MM.1S (cell line): Measurements from ENCODE around the gene TMEM273.

Source experiments
- DNase-seq: peaks from one replicate; pipeline ENCODE4 v3.0.0-alpha.2; 2015
- H2AFZ ChIP-seq: fragments of 300-600 bp; sonication (generic); 2 replicates; pipeline ENCODE4 v1.6.0; 2016; ENCODE audit warnings: antibody characterized with exemption, low read length
- H3F3A ChIP-seq: fragments of 300-600 bp; sonication (generic); 2 replicates; pipeline ENCODE4 v1.6.1; 2016; ENCODE audit warnings: mild to moderate bottlenecking, antibody characterized with exemption, low read length, moderate library complexity, mixed read lengths; ENCODE audit not compliant: insufficient read depth
- H3K27ac ChIP-seq: fragments of 300-600 bp; sonication (generic); 2 replicates; pipeline ENCODE4 v1.5.1; 2016; ENCODE audit warnings: mild to moderate bottlenecking, low read length
- H3K27me3 ChIP-seq: fragments of 300-600 bp; sonication (generic); replicated peaks from 2 replicates; pipeline ENCODE4 v1.6.0; 2016; ENCODE audit warnings: low read length; ENCODE audit not compliant: insufficient read depth
- H3K36me3 ChIP-seq: fragments of 300-600 bp; sonication (generic); replicated peaks from 2 replicates; pipeline ENCODE4 v1.6.1; 2016; ENCODE audit warnings: mild to moderate bottlenecking, low read length, mixed read lengths; ENCODE audit not compliant: insufficient read depth
- H3K4me1 ChIP-seq: fragments of 300-600 bp; sonication (generic); 2 replicates; pipeline ENCODE4 v1.6.1; 2016; ENCODE audit warnings: low read length, mixed read lengths
- H3K4me2 ChIP-seq: fragments of 300-600 bp; sonication (generic); 2 replicates; pipeline ENCODE4 v1.6.0; 2016; ENCODE audit warnings: low read depth, low read length
- H3K4me3 ChIP-seq: fragments of 300-600 bp; sonication (generic); 2 replicates; pipeline ENCODE4 v1.5.1; 2016; ENCODE audit warnings: low read length, mixed read lengths
- H3K79me2 ChIP-seq: fragments of 300-600 bp; sonication (generic); 2 replicates; pipeline ENCODE4 v1.6.1; 2016; ENCODE audit warnings: mixed run types, low read length, mixed read lengths
- H3K9ac ChIP-seq: fragments of 300-600 bp; sonication (generic); 2 replicates; pipeline ENCODE4 v1.6.1; 2016; ENCODE audit warnings: low read length, mixed read lengths
- H3K9me2 ChIP-seq: fragments of 300-600 bp; sonication (generic); replicated peaks from 2 replicates; pipeline ENCODE4 v1.6.1; 2016; ENCODE audit warnings: mild to moderate bottlenecking, low read length, mixed read lengths; ENCODE audit not compliant: insufficient read depth
- H3K9me3 ChIP-seq: fragments of 300-600 bp; sonication (generic); replicated peaks from 2 replicates; pipeline ENCODE4 v1.6.1; 2016; ENCODE audit warnings: mild to moderate bottlenecking, low read length, mixed read lengths; ENCODE audit not compliant: insufficient read depth
- H4K20me1 ChIP-seq: fragments of 300-600 bp; sonication (generic); 2 replicates; pipeline ENCODE4 v1.6.1; 2016; ENCODE audit warnings: mild to moderate bottlenecking, low read length, moderate library complexity, mixed read lengths; ENCODE audit not compliant: insufficient read depth
- EZH2 ChIP-seq: fragments of 300-600 bp; sonication (generic); optimal IDR thresholded peaks from 2 replicates; pipeline ENCODE3; 2017; ENCODE audit warnings: low read depth, mild to moderate bottlenecking, antibody characterized with exemption, low read length, mixed read lengths
- EZH2phosphoT487 ChIP-seq: fragments of 300-600 bp; sonication (generic); IDR thresholded peaks from 2 replicates; pipeline ENCODE4 v1.6.1; 2018; ENCODE audit warnings: antibody characterized with exemption, low read length
- TF ChIP-seq, protein P1 (sequence below): fragments of 300-600 bp; sonication (generic); IDR thresholded peaks from 2 replicates; pipeline ENCODE4 v1.5.1; 2016; ENCODE audit warnings: antibody characterized with exemption, low read length, mixed read lengths

TMEM273 gene

DNA sequence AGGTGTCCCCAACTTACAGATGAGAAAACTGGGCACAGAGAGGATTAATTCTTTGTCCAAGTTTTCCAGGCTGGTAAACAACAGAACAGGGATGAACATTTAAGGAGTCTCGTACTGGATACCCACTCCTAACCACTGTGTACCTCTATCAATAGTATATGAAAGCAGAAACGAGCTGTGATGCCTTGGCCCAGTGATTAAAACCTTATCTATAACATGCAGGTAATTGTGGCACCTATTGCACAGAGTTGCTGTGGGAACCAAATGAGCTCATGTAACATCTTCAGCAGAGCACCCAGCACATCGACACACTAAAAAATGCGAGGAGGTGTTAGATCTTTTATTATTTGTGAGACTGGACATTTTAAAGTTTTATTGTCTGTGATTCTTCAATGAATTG is 1.6 kb downstream of the TMEM273 start:
- Histone ChIP-seq H3K9ac (no peak overlapping the region), H3K4me1 (peaks cover 25% of the 10 kb centered on the region), H3K27me3 (no peaks in the 10 kb centered on the region), H4K20me1 (no peaks in the 10 kb centered on the region), H2AFZ (no peak overlapping the region), H3K27ac (no peak overlapping the region), H3K36me3 (no peaks in the 10 kb centered on the region), H3K4me3 (no peak overlapping the region), H3F3A (peaks cover 12% of the 10 kb centered on the region), H3K9me3 (no peaks in the 10 kb centered on the region), H3K4me2 (no peak overlapping the region), H3K9me2 (no peaks in the 10 kb centered on the region), H3K79me2 (no peaks in the 10 kb centered on the region)
- no peak for TF ChIP-seq EZH2
- TF ChIP-seq, protein P1, sequence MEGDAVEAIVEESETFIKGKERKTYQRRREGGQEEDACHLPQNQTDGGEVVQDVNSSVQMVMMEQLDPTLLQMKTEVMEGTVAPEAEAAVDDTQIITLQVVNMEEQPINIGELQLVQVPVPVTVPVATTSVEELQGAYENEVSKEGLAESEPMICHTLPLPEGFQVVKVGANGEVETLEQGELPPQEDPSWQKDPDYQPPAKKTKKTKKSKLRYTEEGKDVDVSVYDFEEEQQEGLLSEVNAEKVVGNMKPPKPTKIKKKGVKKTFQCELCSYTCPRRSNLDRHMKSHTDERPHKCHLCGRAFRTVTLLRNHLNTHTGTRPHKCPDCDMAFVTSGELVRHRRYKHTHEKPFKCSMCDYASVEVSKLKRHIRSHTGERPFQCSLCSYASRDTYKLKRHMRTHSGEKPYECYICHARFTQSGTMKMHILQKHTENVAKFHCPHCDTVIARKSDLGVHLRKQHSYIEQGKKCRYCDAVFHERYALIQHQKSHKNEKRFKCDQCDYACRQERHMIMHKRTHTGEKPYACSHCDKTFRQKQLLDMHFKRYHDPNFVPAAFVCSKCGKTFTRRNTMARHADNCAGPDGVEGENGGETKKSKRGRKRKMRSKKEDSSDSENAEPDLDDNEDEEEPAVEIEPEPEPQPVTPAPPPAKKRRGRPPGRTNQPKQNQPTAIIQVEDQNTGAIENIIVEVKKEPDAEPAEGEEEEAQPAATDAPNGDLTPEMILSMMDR = no peak
- no peak for DNase-seq

DNA sequence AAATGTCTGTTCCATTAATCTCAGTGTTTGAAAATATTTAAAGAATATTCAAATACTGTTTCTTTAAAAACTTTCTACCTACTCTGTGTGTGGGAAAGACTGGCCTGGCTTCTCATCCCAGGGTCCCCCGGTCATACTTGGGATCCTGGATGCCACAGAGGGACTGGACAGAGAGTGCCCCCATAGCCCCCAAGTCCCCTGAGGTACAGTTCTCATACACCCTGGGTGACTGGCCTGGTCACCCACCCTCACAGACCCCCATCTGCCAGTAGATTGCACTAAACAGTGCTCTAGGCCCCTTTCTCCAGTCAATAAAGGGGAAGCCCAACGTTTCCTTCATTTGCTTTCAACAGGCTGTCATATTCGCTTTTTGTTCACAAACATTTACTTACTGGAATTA is 3.0 kb downstream of the TMEM273 start:
- H3K36me3 ChIP-seq = no peaks in the 10 kb centered on the region
- H4K20me1 ChIP-seq = no peaks in the 10 kb centered on the region
- no peaks in the 10 kb centered on the region for H3K9me3 ChIP-seq
- peaks cover 17% of the 10 kb centered on the region for H3K4me1 ChIP-seq
- H3K9ac ChIP-seq = no peak overlapping the region
- H3K27ac ChIP-seq = no peak overlapping the region
- H3K79me2 ChIP-seq = no peaks in the 10 kb centered on the region
- H3K4me3 ChIP-seq = no peak overlapping the region
- H3K27me3 ChIP-seq = no peaks in the 10 kb centered on the region
- no peak for TF ChIP-seq EZH2
- TF ChIP-seq, protein P1 = no peak
- no peak for TF ChIP-seq EZH2phosphoT487
- no peak for DNase-seq
- no peaks in the 10 kb centered on the region for H3K9me2 ChIP-seq
- H2AFZ ChIP-seq = no peak overlapping the region
- peaks cover 5% of the 10 kb centered on the region for H3F3A ChIP-seq
- H3K4me2 ChIP-seq = no peak overlapping the region

DNA sequence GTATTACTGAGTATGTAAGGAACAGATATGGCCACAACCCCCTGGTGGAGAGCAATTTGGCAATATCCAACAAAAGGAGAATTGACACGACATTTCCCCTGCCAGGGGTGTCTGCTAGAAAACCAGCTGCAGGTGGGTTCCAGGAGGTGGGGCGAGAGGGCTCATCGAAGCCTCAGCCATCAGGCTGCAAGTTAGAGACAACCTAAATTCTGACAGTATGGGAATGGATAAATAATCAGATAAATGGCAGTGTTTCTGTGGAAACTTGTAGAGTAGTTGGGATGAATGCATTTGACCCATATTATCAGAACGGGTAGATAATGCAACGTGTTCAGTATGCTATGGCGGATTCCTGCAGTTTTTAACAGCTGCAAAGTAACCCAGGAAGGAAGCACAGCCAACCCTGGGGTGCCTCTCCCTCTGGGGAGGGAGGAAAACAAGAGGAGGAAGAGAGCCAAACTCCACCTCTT is 3.5 kb downstream of the TMEM273 start:
- no peak overlapping the region for H3K27ac ChIP-seq
- H3K27me3 ChIP-seq = no peaks in the 10 kb centered on the region
- H3K4me3 ChIP-seq = no peak overlapping the region
- no peaks in the 10 kb centered on the region for H3K9me3 ChIP-seq
- H3K9me2 ChIP-seq = no peaks in the 10 kb centered on the region
- no peaks in the 10 kb centered on the region; the same call in 1 of the 2 replicates for H3F3A ChIP-seq
- H2AFZ ChIP-seq = no peak overlapping the region
- DNase-seq = no peak
- no peaks in the 10 kb centered on the region for H3K36me3 ChIP-seq
- H3K79me2 ChIP-seq = no peaks in the 10 kb centered on the region
- H3K4me2 ChIP-seq = no peak overlapping the region
- H3K9ac ChIP-seq = no peak overlapping the region
- TF ChIP-seq, protein P1 = no peak
- TF ChIP-seq EZH2 (no peak), EZH2phosphoT487 (no peak)
- H3K4me1 ChIP-seq = peaks cover 14% of the 10 kb centered on the region
- no peaks in the 10 kb centered on the region for H4K20me1 ChIP-seq
